Astrocyte (in vitro differentiated cells and primary cell): ENCODE measurements around the gene MYPN.

ENCODE experiments used
- EZH2 ChIP-seq: IDR thresholded peaks from 2 replicates; pipeline ENCODE4 v1.6.1; 2012; ENCODE audit warnings: mild to moderate bottlenecking, low read length, inconsistent platforms; ENCODE audit not compliant: insufficient read depth
- TF ChIP-seq, protein P1 (sequence below): IDR thresholded peaks from 2 replicates; pipeline ENCODE4 v1.5.1; 2011; ENCODE audit warnings: low read depth, mild to moderate bottlenecking, inconsistent platforms, low read length, moderate library complexity; ENCODE audit not compliant: insufficient read depth

DNA sequence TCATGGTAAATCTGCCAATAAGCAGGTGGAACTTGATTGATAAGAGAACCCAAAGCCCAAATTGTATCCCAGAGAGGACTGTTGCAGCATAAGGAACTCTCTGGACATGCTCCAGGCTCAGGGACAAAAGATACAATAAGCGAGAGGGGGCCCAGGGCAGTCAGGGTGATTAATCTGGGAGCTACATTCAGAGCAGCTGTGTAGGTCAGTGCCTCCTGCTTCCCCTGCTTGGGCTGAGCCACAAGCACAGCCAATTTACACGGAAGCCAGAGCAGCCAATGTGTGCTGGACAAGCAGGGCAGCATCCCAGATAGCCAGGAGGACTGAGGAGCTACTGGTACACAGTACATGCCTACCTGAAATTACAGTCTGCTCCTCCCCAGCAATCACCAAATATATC, 24.2 kb downstream of the MYPN start:
- TF ChIP-seq, protein P1, sequence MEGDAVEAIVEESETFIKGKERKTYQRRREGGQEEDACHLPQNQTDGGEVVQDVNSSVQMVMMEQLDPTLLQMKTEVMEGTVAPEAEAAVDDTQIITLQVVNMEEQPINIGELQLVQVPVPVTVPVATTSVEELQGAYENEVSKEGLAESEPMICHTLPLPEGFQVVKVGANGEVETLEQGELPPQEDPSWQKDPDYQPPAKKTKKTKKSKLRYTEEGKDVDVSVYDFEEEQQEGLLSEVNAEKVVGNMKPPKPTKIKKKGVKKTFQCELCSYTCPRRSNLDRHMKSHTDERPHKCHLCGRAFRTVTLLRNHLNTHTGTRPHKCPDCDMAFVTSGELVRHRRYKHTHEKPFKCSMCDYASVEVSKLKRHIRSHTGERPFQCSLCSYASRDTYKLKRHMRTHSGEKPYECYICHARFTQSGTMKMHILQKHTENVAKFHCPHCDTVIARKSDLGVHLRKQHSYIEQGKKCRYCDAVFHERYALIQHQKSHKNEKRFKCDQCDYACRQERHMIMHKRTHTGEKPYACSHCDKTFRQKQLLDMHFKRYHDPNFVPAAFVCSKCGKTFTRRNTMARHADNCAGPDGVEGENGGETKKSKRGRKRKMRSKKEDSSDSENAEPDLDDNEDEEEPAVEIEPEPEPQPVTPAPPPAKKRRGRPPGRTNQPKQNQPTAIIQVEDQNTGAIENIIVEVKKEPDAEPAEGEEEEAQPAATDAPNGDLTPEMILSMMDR, result no peak
- TF ChIP-seq EZH2, result no peak
